ENCODE data around the gene BPIFB2. TPM values are rescaled to one million over a fixed set of nuclear protein-coding genes. Genes with fewer than 3 reads are reported as not detected.

The BPIFB2 gene
- total RNA-seq, 1 experiment from 2014 or later = 0.15 TPM

DNA sequence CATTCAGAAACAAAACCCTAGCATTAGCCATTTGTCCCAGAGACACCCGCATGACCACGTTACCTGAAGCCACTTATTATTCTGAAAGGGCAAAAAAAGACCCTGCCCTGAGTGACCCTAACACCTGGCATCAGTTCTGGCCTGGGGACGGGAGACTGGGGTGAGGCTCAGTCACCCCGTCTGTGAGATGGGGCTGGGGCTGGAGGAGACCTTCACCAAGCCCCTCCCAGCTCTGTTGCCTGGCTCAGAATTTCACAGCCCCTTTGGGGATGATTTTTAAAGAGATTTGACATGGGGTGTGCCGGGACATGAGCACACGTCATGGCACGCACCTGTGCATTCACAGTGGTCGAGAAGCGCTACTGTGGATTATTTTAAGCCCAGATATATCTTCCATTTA, 22.6 kb downstream of the BPIFB2 start:
- ChIA-PET CTCF (no interaction called here), RAD21 (ENCODE audit: low non-redundant PET in 1 of 2, low total read pairs in 2 of 2, uncharacterized antibody in 2 of 2, unreplicated experiment in 2 of 2) (no interaction called here), POLR2A (no interaction called here)
- Histone ChIP-seq H3K9me2 (ENCODE audit: insufficient read depth) (no peaks in the 10 kb centered on the region), H3K9me3 (ENCODE audit: control insufficient read depth in 1 of 2, insufficient read depth in 1 of 2, low read depth in 1 of 2, low read length in 2 of 2) (no peaks in the 10 kb centered on the region; a peak in 1 of 4 replicates), H3K36me3 (ENCODE audit: control insufficient read depth in 1 of 2, insufficient read depth in 2 of 2, low read length in 2 of 2) (no peaks in the 10 kb centered on the region), H2AFZ (ENCODE audit: low read depth, low read length, poor library complexity, severe bottlenecking) (no peak overlapping the region), H3K4me2 (ENCODE audit: low read length) (no peak overlapping the region), H3K27me3 (ENCODE audit: insufficient read depth, low read length) (peaks cover 17% of the 10 kb centered on the region; the same call in 1 of the 2 replicates), H3K27ac (ENCODE audit: low read depth, low read length) (no peak overlapping the region), H3K4me3 (replicated peaks in 1 of 2; ENCODE audit: low read depth in 1 of 2, low read length in 2 of 2) (no peak overlapping the region), H3K79me2 (ENCODE audit: insufficient read depth, low read length) (no peaks in the 10 kb centered on the region), H3K4me1 (ENCODE audit: control insufficient read depth in 1 of 2, insufficient read depth in 2 of 2, low read length in 2 of 2) (no peaks in the 10 kb centered on the region), H4K20me1 (ENCODE audit: insufficient read depth) (no peaks in the 10 kb centered on the region), H3K9ac (ENCODE audit: low read length) (no peak overlapping the region)
- intact Hi-C loops (cut with micrococcal nuclease) = no loop called here
- no peak for TF ChIP-seq POLR2A (IDR thresholded peaks at IDR 0.05; ENCODE audit: borderline replicate concordance, extremely low read depth, insufficient read depth, insufficient read length)
- TF ChIP-seq ZNF274 (IDR thresholded peaks at IDR 0.05; ENCODE audit: low read depth, low read length) = no peak
- TF ChIP-seq SRF (IDR thresholded peaks at IDR 0.05; ENCODE audit: low read depth) = no peak
- TF ChIP-seq, protein P1, sequence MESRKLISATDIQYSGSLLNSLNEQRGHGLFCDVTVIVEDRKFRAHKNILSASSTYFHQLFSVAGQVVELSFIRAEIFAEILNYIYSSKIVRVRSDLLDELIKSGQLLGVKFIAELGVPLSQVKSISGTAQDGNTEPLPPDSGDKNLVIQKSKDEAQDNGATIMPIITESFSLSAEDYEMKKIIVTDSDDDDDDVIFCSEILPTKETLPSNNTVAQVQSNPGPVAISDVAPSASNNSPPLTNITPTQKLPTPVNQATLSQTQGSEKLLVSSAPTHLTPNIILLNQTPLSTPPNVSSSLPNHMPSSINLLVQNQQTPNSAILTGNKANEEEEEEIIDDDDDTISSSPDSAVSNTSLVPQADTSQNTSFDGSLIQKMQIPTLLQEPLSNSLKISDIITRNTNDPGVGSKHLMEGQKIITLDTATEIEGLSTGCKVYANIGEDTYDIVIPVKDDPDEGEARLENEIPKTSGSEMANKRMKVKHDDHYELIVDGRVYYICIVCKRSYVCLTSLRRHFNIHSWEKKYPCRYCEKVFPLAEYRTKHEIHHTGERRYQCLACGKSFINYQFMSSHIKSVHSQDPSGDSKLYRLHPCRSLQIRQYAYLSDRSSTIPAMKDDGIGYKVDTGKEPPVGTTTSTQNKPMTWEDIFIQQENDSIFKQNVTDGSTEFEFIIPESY (IDR thresholded peaks at IDR 0.05; ENCODE audit: extremely low read depth, insufficient replicate concordance, low read length) = no peak
- TF ChIP-seq EGR1 (IDR thresholded peaks at IDR 0.05; ENCODE audit: low read depth) = no peak
- no peak for TF ChIP-seq ZFX (IDR thresholded peaks at IDR 0.05)
- TF ChIP-seq POLR2AphosphoS5 (IDR thresholded peaks at IDR 0.05; ENCODE audit: low read depth, low read length) = no peak
- TF ChIP-seq YY1 (IDR thresholded peaks at IDR 0.05; ENCODE audit: extremely low read depth, insufficient replicate concordance, low read depth, low read length) = no peak
- TF ChIP-seq CEBPB (IDR thresholded peaks at IDR 0.05; ENCODE audit: low read depth) = no peak
- TF ChIP-seq CBX3 (IDR thresholded peaks at IDR 0.05; ENCODE audit: low read depth) = no peak
- no peak for TF ChIP-seq JUND (IDR thresholded peaks at IDR 0.05)
- TF ChIP-seq SP1 (IDR thresholded peaks at IDR 0.05; ENCODE audit: low read depth) = no peak
- ATAC-seq (no peak), DNase-seq (ENCODE audit: low read depth, low spot score) (no peak)
- BruUV-seq (replicated peaks) = no TSS peak

Measured in HCT116 (cell line).